Endothelial cell (in vitro differentiated cells): ENCODE results near the gene CUX1. TPM values are rescaled to one million over a fixed set of nuclear protein-coding genes. Genes with fewer than 3 reads are reported as not detected.

Source experiments
- DNase-seq: peaks from one replicate; pipeline ENCODE4 v3.0.0; 2021; ENCODE audit warnings: low spot score
- H3K27ac Mint-ChIP-seq: one replicate; pipeline ENCODE4 v1.8.0; 2021; ENCODE audit warnings: mixed read lengths, inconsistent platforms; ENCODE audit not compliant: unreplicated experiment
- H3K27me3 Mint-ChIP-seq: one replicate; pipeline ENCODE4 v1.8.0; 2021; ENCODE audit warnings: mild to moderate bottlenecking, moderate library complexity, mixed read lengths, inconsistent platforms; ENCODE audit not compliant: unreplicated experiment
- H3K36me3 Mint-ChIP-seq: one replicate; pipeline ENCODE4 v1.8.0; 2021; ENCODE audit warnings: mild to moderate bottlenecking, low read depth, mixed read lengths, inconsistent platforms; ENCODE audit not compliant: unreplicated experiment
- H3K4me1 Mint-ChIP-seq: one replicate; pipeline ENCODE4 v1.8.0; 2021; ENCODE audit warnings: mild to moderate bottlenecking, mixed read lengths, inconsistent platforms; ENCODE audit not compliant: unreplicated experiment
- H3K4me3 Mint-ChIP-seq: one replicate; pipeline ENCODE4 v1.8.0; 2021; ENCODE audit warnings: mild to moderate bottlenecking, mixed read lengths, inconsistent platforms; ENCODE audit not compliant: unreplicated experiment
- H3K9me3 Mint-ChIP-seq: one replicate; pipeline ENCODE4 v1.8.0; 2021; ENCODE audit warnings: mixed read lengths, inconsistent platforms; ENCODE audit not compliant: unreplicated experiment
- total RNA-seq: library from RNA; stranded (reverse); fragmentation: NEBNext Ultra II Directional; extraction: Animal tissue kit (Norgen Biotek cat#: 25700); gene quantifications from one replicate; pipeline ENCODE4 v1.2.1, GENCODE V29; 2021; ENCODE audit not compliant: unreplicated experiment
- TF ChIP-seq, protein P1 (sequence below): fragments of 200-600 bp; sonication (generic); IDR thresholded peaks from one replicate; pipeline ENCODE4 v1.5.0; 2021; ENCODE audit warnings: antibody characterized with exemption; ENCODE audit not compliant: unreplicated experiment

The CUX1 gene
- total RNA-seq, 1 donor from 2014 or later: 43.7 TPM

DNA sequence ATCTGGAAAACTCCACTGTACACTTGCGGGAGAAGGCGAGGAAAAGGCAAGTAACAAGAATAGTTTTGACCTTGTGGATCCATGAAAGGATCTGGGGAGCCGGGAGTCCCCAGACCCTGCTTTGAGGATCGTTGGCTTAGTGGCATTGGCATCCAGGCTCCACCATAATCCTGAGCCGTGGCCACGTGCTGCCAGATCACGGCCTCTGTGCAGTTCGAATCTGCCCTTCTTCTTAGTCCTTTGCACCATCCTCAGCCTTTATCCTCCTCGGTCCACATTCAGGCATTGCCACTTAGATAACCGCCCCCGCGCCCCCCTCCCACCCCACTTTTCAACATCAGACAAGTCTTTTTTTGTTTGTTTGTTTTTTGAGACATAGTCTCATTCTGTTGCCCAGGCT, 201.4 kb downstream of the CUX1 start:
- Mint-ChIP-seq H3K27ac (no peak overlapping the region), H3K27me3 (no peaks in the 10 kb centered on the region), H3K9me3 (no peaks in the 10 kb centered on the region), H3K36me3 (peaks cover 3% of the 10 kb centered on the region), H3K4me1 (no peaks in the 10 kb centered on the region), H3K4me3 (no peak overlapping the region)
- DNase-seq: no peak
- TF ChIP-seq, protein P1, sequence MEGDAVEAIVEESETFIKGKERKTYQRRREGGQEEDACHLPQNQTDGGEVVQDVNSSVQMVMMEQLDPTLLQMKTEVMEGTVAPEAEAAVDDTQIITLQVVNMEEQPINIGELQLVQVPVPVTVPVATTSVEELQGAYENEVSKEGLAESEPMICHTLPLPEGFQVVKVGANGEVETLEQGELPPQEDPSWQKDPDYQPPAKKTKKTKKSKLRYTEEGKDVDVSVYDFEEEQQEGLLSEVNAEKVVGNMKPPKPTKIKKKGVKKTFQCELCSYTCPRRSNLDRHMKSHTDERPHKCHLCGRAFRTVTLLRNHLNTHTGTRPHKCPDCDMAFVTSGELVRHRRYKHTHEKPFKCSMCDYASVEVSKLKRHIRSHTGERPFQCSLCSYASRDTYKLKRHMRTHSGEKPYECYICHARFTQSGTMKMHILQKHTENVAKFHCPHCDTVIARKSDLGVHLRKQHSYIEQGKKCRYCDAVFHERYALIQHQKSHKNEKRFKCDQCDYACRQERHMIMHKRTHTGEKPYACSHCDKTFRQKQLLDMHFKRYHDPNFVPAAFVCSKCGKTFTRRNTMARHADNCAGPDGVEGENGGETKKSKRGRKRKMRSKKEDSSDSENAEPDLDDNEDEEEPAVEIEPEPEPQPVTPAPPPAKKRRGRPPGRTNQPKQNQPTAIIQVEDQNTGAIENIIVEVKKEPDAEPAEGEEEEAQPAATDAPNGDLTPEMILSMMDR: no peak

DNA sequence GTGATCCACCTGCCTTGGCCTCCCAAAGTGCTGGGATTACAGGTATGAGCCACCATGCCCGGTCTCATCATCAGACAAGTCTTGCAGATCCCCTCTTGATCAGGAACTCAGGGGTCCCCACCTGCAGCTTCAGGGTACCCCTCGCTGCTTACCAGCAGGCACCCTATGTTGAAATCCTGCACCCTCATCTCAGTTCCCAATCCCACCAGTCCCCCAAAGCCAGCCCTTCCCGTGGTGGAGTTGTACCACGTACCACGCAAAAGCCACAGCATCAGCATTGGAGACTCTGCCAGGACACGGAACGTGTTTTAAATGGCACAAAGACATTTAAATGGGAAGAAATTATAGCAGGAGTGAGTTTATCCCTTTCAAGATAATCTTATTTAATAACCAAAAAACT, 202.0 kb downstream of the CUX1 start:
- TF ChIP-seq, protein P1: no peak
- Mint-ChIP-seq H3K36me3 (peaks cover 3% of the 10 kb centered on the region), H3K4me3 (no peak overlapping the region), H3K27me3 (peaks cover 1% of the 10 kb centered on the region), H3K4me1 (peaks cover under 1% of the 10 kb centered on the region), H3K27ac (no peak overlapping the region), H3K9me3 (no peaks in the 10 kb centered on the region)
- DNase-seq: no peak

DNA sequence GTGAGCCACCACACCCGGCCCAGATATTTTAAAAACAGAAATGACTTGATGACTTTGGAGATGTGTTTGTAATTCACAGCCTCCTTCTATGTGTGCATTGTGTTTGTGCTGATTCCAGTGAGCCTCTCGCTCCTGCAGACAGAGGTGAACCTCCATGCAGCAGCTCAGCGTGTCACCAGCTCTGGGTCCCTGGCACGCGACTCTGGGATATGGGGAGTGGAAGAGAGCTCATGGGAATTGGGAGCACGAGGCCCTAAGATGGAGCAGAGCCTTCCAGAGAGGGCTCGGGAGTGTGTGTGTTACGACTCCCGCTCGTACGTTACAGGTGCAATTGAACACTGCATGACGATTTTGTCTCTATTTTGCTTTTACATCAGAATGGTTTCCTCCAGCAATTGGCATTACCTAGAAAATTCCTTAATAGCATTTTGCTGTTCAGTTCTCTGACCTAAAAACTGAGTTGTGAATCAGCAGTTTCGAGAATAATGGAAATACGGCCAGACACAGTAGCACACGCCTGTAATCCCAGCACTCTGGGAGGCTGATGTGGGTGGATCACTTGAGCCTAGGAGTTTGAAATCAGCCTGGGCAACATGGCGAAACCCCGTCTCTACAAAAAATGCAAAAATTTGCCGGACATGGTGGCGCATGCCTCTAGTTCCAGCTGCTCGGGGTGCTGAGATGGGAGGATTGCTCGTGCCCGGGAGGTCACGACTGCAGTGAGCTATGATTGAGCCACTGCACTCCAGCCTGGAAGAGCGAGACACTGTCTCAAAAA, 204.6 kb downstream of the CUX1 start:
- Mint-ChIP-seq H3K4me1 (peaks cover 4% of the 10 kb centered on the region), H3K4me3 (no peak overlapping the region), H3K27me3 (peaks cover 1% of the 10 kb centered on the region), H3K9me3 (no peaks in the 10 kb centered on the region), H3K36me3 (peaks cover 3% of the 10 kb centered on the region), H3K27ac (no peak overlapping the region)
- DNase-seq: no peak
- TF ChIP-seq, protein P1: no peak

DNA sequence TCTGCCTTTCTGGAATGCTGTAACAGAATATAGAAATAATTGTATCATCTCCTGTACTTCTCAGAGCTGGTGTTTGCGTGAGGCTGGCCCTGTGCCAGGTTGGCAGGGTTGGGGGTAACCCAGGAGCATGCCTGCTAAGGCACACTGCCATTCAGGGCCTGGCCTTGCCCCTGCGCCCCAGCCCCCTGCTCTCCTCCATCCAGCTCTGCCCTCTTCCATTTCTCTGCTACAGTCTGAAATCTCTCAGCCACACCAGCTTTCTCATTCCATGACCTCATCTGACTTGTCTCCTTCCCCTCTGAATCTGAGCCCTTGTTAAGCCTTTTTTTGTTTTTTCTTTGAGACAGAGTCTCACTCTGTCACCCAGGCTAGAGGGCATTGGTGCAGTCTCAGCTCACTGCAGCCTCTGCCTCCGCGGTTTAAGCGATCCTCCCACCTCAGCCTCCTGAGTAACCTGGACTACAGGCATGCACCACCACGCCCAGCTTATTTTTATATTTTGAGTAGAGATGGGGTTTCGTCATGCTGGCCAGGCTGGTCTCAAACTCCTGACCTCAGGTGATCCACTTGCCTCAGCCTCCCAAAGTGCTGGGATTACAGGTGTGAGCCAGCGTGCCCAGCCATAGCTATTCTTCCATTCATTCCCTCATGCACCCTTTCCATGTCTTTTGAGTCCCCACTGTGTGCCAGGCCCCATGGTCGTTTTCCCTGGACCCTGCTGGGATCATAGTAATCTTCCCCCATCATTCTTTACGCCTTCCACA, 206.8 kb downstream of the CUX1 start:
- no peaks in the 10 kb centered on the region for H3K9me3 Mint-ChIP-seq
- H3K4me3 Mint-ChIP-seq: no peak overlapping the region
- TF ChIP-seq, protein P1: no peak
- DNase-seq: no peak
- H3K4me1 Mint-ChIP-seq: peaks cover 4% of the 10 kb centered on the region
- peaks cover 3% of the 10 kb centered on the region for H3K36me3 Mint-ChIP-seq
- no peak overlapping the region for H3K27ac Mint-ChIP-seq
- H3K27me3 Mint-ChIP-seq: peaks cover 1% of the 10 kb centered on the region
